ENCODE data around the gene LIPK.

DNA sequence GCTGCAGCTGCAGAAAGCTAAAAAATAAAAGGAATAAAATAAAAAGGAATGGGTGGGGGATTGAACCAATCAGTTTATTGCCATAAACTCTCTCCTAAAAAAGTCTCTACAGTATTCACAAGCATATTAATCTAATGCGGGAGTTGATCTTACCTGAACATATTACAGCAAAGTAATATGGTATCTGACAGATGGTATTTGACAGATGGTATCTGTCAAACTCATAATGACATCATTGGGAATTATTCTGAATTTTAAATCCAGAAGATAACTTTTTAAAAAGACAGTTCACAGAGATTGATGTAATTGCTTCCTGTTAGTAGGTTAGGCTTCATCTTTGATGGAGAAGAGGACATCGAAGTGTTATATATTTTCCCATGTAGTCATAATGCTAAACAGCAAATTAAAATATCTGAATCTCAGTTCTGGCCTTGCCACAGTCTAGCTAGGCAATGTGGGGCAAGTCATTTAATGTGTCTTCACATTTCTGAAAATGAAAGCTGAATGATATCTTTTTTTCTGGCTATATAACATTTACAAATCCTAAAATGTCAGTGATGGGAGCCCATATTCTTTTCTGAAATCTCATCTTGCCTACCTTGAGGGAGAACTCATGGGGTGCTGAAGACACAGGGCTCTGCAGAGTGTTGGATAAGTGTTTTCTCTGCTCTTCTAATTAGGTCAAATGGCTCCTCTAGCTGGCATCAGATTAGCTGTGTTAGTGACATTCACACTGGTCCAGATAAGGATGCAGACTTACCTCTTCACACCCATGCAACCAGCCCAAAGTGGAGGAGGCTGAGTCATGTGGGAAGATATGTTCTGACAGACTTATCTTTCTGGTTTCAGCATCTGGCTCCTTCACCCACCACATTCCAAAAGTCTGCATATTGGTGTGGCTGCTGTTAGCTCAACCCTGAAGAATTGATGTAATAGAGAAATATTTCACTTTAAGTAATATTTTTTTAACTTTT lies 94.4 kb downstream of the LIPK start:
- TF ChIP-seq, protein P1, sequence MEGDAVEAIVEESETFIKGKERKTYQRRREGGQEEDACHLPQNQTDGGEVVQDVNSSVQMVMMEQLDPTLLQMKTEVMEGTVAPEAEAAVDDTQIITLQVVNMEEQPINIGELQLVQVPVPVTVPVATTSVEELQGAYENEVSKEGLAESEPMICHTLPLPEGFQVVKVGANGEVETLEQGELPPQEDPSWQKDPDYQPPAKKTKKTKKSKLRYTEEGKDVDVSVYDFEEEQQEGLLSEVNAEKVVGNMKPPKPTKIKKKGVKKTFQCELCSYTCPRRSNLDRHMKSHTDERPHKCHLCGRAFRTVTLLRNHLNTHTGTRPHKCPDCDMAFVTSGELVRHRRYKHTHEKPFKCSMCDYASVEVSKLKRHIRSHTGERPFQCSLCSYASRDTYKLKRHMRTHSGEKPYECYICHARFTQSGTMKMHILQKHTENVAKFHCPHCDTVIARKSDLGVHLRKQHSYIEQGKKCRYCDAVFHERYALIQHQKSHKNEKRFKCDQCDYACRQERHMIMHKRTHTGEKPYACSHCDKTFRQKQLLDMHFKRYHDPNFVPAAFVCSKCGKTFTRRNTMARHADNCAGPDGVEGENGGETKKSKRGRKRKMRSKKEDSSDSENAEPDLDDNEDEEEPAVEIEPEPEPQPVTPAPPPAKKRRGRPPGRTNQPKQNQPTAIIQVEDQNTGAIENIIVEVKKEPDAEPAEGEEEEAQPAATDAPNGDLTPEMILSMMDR (optimal IDR thresholded peaks at IDR 0.05 in 1 of 3, IDR thresholded peaks at IDR 0.05 in 1 of 3, conservative IDR thresholded peaks at IDR 0.05 in 1 of 3; ENCODE audit: extremely low read depth in 1 of 3, insufficient read depth in 2 of 3, low read length in 3 of 3): no peak
- TF ChIP-seq EZH2 (IDR thresholded peaks at IDR 0.05; ENCODE audit: low read length): no peak
